ENCODE results near the gene MYBPC2.

DNA sequence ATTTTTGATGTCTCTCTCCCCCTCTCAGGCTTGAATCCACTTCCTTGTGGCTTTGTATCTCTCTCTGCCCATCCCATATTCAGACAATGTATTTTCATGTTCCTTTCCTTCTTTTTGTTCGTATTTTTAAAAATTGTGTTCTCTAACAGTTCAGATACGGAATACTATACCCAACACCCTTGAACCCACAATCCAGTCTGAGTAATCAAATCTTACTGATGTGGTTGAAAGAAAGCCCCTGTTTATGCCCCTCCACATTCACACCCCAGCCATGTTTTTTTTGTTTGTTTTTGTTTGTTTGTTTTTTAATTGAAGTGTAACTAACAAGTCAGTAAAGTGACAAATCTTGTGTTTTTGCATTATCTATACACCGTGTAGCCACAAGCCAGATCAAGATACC is 12.6 kb upstream of the MYBPC2 start:
- TF ChIP-seq, protein P1, sequence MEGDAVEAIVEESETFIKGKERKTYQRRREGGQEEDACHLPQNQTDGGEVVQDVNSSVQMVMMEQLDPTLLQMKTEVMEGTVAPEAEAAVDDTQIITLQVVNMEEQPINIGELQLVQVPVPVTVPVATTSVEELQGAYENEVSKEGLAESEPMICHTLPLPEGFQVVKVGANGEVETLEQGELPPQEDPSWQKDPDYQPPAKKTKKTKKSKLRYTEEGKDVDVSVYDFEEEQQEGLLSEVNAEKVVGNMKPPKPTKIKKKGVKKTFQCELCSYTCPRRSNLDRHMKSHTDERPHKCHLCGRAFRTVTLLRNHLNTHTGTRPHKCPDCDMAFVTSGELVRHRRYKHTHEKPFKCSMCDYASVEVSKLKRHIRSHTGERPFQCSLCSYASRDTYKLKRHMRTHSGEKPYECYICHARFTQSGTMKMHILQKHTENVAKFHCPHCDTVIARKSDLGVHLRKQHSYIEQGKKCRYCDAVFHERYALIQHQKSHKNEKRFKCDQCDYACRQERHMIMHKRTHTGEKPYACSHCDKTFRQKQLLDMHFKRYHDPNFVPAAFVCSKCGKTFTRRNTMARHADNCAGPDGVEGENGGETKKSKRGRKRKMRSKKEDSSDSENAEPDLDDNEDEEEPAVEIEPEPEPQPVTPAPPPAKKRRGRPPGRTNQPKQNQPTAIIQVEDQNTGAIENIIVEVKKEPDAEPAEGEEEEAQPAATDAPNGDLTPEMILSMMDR (IDR thresholded peaks at IDR 0.05): no peak
- TF ChIP-seq POLR2A (IDR thresholded peaks at IDR 0.05): no peak

Data from thyroid gland (tissue), 4 donors.